HepG2 (cell line): ENCODE data around the gene DLEC1.

Experiments
- EP300 ChIP-seq, 3 experiments: sonication (generic) in 1 of 3; formaldehyde crosslinking in 1 of 3; IDR thresholded peaks; 2 replicates each; pipeline versions ENCODE4 v1.5.1 to v1.6.1; 2011 to 2020; ENCODE audit warnings: low read depth in 2 of 3, low read length in 2 of 3, borderline replicate concordance in 1 of 3, improper control_type of control experiment in 1 of 3, mild to moderate bottlenecking in 1 of 3, missing genetic modification reagents in 1 of 3, moderate library complexity in 1 of 3
- SIN3A ChIP-seq: IDR thresholded peaks from 2 replicates; pipeline ENCODE4 v1.6.1; 2011; ENCODE audit warnings: low read depth, mild to moderate bottlenecking, control low read depth, low read length, borderline replicate concordance
- TAF1 ChIP-seq: sonication (generic); formaldehyde crosslinking; IDR thresholded peaks from 2 replicates; pipeline ENCODE4 v1.4.0; 2020; ENCODE audit warnings: missing genetic modification reagents
- TCF7L2 ChIP-seq: IDR thresholded peaks from 2 replicates; pipeline ENCODE4 v1.6.1; 2011; ENCODE audit warnings: mild to moderate bottlenecking, low read depth, low read length, moderate library complexity
- ZNF616 ChIP-seq: sonication (generic); formaldehyde crosslinking; IDR thresholded peaks from 2 replicates; pipeline ENCODE4 v1.5.0; 2020; ENCODE audit warnings: low read depth, mild to moderate bottlenecking, missing genetic modification reagents
- TF ChIP-seq, protein P1 (sequence below): sonication (generic); formaldehyde crosslinking; IDR thresholded peaks from 2 replicates; pipeline ENCODE4 v1.5.0; 2020; ENCODE audit warnings: mild to moderate bottlenecking, missing genetic modification reagents, moderate library complexity
- TF ChIP-seq, protein P2 (sequence below): sonication (generic); formaldehyde crosslinking; conservative IDR thresholded peaks from 2 replicates; pipeline ENCODE4 v1.5.0; 2020; ENCODE audit warnings: missing genetic modification reagents
- TF ChIP-seq, protein P3 (sequence below): sonication (generic); formaldehyde crosslinking; IDR thresholded peaks from 2 replicates; pipeline ENCODE4 v1.8.0; 2022; ENCODE audit warnings: mild to moderate bottlenecking, missing genetic modification reagents

DNA sequence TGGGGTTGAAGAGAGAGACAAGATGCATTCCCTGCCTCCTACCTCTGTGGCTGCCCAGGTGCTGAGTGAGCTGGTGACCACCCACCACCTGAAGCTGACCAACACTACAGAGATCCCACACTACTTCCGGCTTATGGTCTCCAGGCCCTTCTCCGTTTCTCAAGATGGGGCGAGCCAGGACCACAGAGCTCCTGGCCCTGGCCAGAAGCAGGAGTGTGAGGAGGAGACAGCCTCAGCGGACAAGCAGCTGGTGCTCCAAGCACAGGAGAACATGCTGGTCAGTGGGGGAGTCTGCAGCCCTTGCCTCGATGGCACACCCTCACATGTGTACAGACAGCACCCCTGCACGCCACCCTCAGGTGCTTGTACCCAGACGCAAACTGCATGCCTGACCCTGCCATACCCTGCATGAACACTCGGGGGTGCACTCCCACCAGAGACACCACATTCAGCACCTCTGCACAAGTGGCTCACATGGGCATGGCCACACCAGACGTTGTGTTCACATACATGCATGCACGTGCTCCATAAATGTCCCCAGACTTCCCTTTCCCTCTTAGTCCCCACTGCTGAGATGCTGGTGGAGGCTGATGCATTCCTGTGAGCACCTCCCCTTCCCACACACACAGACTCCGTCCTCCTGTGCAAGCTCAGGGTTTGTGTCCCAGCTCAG lies 78.9 kb downstream of the DLEC1 start:
- TF ChIP-seq TAF1 (peak; percentile 29; the same call in 1 of the 2 replicates), EP300 (IDR thresholded peaks at IDR 0.05; ENCODE audit: low read depth in 2 of 2, low read length in 2 of 2) (no peak), EP300 (CRISPR knock-in tag; IDR thresholded peaks at IDR 0.05; ENCODE audit: borderline replicate concordance) (peak; percentile 52; the same call in 1 of the 2 replicates), SIN3A (no peak), TCF7L2 (no peak), ZNF616 (CRISPR knock-in tag) (no peak)
- TF ChIP-seq, protein P1, sequence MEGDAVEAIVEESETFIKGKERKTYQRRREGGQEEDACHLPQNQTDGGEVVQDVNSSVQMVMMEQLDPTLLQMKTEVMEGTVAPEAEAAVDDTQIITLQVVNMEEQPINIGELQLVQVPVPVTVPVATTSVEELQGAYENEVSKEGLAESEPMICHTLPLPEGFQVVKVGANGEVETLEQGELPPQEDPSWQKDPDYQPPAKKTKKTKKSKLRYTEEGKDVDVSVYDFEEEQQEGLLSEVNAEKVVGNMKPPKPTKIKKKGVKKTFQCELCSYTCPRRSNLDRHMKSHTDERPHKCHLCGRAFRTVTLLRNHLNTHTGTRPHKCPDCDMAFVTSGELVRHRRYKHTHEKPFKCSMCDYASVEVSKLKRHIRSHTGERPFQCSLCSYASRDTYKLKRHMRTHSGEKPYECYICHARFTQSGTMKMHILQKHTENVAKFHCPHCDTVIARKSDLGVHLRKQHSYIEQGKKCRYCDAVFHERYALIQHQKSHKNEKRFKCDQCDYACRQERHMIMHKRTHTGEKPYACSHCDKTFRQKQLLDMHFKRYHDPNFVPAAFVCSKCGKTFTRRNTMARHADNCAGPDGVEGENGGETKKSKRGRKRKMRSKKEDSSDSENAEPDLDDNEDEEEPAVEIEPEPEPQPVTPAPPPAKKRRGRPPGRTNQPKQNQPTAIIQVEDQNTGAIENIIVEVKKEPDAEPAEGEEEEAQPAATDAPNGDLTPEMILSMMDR (CRISPR knock-in tag): peak; percentile 98
- TF ChIP-seq, protein P2, sequence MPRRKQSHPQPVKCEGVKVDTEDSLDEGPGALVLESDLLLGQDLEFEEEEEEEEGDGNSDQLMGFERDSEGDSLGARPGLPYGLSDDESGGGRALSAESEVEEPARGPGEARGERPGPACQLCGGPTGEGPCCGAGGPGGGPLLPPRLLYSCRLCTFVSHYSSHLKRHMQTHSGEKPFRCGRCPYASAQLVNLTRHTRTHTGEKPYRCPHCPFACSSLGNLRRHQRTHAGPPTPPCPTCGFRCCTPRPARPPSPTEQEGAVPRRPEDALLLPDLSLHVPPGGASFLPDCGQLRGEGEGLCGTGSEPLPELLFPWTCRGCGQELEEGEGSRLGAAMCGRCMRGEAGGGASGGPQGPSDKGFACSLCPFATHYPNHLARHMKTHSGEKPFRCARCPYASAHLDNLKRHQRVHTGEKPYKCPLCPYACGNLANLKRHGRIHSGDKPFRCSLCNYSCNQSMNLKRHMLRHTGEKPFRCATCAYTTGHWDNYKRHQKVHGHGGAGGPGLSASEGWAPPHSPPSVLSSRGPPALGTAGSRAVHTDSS (CRISPR knock-in tag): no peak
- TF ChIP-seq, protein P3, sequence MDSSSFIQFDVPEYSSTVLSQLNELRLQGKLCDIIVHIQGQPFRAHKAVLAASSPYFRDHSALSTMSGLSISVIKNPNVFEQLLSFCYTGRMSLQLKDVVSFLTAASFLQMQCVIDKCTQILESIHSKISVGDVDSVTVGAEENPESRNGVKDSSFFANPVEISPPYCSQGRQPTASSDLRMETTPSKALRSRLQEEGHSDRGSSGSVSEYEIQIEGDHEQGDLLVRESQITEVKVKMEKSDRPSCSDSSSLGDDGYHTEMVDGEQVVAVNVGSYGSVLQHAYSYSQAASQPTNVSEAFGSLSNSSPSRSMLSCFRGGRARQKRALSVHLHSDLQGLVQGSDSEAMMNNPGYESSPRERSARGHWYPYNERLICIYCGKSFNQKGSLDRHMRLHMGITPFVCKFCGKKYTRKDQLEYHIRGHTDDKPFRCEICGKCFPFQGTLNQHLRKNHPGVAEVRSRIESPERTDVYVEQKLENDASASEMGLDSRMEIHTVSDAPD: no peak
